HG02678 (cell line): Measurements from ENCODE around the gene BET1L.
"Not testable (repeated sequence)": the region's sequence is repeated elsewhere in the genome, so short reads cannot be mapped to it uniquely, and the experiment has no call there.

ENCODE experiments used
- ATAC-seq: cut with Tn5 transposase; IDR thresholded peaks from one replicate; pipeline ENCODE4 v1.9.1; 2021; ENCODE audit warnings: mild to moderate bottlenecking, moderate library complexity; ENCODE audit not compliant: unreplicated experiment

Gene BET1L

GRCh38 chr11:198236-198806, 8.9 kb downstream of the BET1L start:
- no peak for ATAC-seq

GRCh38 chr11:197741-198235, 9.4 kb downstream of the BET1L start:
- ATAC-seq = no peak

GRCh38 chr11:196786-197731, 10.1 kb downstream of the BET1L start:
- no peak for ATAC-seq

GRCh38 chr11:193481-193880, 13.7 kb downstream of the BET1L start:
- ATAC-seq = not testable (repeated sequence)

GRCh38 chr11:192674-193128, 14.5 kb downstream of the BET1L start, which contains the start of gene SCGB1C1:
Gene SCGB1C1 (plus strand): TSS chr11:193078. CDS start chr11:193100, 22 bp downstream.
- ATAC-seq = not testable (repeated sequence)

- ATAC-seq = peak; percentile 48
These were observed 15.4 kb downstream of the BET1L start for GRCh38 chr11:191490-192478.

GRCh38 chr11:190546-190945, 16.7 kb downstream of the BET1L start:
- ATAC-seq = not testable (repeated sequence)

GRCh38 chr11:189843-190311, 17.3 kb downstream of the BET1L start:
- ATAC-seq = peak; percentile 81

- not testable (repeated sequence) for ATAC-seq
These were observed 17.9 kb downstream of the BET1L start for GRCh38 chr11:189200-189783.

GRCh38 chr11:180242-180641, 27.0 kb downstream of the BET1L start:
- not testable (repeated sequence) for ATAC-seq
